Activated T-cell treated with anti-CD3 and anti-CD28 coated beads, Interleukin-2, amount 50 U/mL, for 1 hour (primary cell): Measurements from ENCODE around the gene CREG2.

Experiments used
- DNase-seq: peaks from one replicate; pipeline ENCODE4 v3.0.0-alpha.2; 2020

The CREG2 gene

DNA sequence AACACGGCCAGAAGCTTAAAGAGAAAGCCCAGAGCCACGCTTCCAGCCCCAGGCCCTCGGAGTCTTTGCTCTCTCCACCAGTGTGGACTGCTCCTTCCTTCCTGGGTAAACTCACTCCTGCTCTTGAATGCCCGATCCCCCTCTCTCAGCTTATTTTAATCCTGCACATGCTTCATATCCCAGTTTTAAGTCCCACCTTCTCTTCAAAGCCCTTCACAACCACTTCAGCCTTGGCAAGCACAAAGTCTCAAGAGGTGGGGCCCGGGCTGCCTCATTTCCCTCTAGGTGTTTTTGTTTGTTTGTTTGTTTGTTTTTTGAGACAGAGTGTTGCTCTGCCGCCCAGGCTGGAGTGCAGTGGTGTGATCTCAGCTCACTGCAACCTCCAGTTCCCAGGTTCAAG, 21.6 kb upstream of the CREG2 start:
- DNase-seq: no peak

DNA sequence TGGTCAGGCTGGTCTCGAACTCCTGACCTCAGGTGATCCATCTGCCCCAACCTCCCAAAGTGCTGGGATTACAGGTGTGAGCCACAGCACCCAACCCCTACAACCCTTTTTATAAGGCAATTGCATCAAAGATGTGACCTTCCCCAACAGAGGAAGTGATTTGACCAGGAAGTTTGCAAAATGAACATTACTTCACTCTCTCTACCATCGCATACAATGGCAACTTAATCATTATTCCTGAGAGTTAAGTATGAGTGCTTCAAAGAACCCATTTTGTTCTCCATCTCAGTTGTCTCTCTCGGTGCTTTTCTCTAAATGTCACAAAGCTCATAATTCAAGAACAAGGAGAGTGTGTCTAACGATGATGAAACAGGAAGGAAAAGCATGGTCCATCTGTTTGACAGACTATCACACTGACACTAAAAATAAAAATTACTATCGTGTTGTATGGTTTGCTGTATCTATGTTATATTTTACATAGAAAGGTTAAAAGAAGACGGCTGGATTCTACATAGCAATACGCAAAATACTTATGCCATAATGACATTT, 18.1 kb upstream of the CREG2 start:
- DNase-seq: no peak

DNA sequence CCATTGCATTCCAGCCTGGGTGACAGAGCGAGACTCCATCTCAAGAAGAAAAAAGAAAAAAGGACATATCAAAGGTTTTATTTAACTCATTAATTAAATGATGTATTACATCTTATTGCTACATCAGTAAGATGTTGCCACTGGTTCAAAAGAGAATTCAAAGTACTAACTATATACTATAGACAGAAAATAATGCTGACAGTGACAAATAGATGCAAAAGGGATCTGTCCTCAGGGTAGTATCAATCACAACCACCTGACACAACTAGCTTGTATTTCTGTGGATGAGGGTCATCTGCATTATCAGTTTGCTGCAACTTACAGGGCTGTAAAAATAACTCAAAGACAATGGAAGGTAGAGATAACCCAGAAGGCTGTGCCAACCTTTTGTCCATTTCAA, 16.4 kb upstream of the CREG2 start:
- DNase-seq: no peak

DNA sequence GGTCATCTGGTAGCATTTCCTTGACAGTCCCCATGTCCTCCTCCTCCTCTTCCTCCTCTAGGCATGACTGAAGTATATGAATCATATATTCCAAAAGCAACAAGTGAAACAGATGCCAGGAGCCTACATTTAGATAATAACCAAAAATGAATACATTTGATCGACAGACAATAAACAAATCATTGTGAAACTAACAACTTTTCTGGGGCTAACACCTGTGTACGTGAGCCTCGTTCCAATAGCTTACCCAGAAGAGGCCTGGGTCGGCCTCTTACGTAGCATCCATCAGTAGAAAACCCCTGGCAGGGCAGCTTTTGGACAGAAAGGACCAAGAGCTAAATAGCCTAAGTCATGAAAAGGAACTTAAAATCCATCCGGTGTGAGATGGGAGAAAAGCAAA, 15.3 kb upstream of the CREG2 start:
- DNase-seq: no peak

DNA sequence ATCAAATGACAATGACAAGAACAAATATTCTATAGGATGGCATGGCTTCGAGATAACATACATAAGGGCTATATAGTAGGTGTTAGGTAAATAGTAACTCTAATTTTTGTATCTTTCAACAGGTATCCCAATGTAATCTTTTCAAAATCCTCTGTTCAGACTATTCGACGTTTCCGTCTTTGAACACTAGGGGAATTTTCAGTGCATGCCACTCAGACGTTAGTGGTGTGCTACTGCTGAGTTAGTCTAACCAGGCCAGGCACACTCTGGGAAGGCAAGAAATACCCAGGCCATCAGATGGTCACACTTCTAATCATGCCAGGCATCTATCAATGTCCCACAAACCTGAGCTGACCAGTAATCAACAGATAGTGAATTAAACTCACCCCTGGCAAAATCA, 14.6 kb upstream of the CREG2 start:
- no peak for DNase-seq

DNA sequence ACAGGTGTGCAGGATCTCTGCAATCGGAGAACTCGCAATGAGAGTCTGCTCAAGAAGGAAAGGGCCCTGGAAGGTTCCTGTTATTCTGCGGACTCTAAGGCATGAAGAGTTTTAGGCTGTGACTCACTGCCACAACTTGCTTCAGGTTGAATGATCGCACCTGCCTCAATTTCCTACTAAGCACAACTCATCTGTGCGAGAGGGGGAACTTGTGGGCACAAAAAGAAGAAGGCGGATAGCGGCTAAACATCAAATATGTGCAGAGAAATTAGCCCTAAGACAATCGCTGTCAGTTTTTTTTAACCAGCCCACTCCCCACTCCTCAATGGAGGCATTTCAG, 14.0 kb upstream of the CREG2 start:
- no peak for DNase-seq

DNA sequence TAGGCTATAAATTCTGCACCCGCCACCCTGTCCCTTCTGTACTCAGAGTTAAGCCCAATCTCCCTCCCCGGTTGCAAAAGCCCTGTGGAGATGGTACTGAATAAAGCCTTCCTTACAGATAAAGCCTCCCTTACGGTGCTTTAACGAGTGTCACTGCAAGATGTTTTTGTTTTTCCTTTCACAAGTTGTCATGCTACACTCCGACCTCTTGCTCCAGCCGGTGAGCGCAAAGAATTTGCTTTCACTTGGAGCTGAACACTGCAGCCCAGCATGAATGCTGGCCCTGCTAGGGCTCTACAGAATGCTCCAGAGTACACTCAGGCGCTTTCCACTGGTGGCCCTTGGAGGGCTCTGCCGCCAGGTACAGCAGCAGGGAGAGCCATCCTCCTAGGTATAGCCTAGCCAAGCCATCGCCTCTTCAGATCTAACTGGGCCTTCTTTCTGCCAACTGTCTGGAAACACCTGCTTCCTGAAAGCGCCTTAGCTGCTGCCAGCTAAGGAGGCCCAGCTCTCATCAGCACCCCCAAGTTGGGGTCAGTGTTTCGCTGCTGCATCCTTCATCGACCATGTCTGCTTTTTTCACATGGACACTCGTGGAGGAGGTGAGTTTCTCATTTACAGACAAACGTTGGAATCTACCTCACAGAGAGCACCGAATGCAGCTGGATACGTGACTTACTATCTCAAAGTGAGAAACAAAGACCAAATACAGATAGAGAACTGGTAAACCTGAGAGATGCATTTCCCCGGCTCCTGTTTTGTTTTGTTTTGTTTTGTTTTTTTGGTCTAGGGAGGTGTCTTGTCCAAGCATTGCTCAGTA, 13.4 kb upstream of the CREG2 start:
- DNase-seq: no peak

DNA sequence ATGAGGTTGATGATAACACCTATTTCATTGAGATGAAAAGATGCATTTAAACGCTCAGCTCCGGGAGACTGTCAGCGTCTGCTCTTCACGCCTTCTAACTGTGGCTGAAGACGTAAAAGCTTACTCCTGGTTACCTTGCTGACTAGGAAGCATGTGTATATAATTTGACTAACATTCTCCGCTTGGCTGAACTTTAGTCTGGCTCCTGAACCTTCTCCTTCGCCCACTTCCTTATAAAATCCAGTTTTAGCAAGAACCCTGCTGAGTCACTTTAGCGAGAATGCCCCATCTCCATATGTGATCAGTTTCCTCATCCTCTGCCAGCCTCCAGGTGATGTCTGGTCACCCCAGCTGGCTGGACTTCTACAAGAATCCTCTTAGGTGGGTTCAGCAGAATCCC, 12.7 kb upstream of the CREG2 start:
- DNase-seq: no peak

DNA sequence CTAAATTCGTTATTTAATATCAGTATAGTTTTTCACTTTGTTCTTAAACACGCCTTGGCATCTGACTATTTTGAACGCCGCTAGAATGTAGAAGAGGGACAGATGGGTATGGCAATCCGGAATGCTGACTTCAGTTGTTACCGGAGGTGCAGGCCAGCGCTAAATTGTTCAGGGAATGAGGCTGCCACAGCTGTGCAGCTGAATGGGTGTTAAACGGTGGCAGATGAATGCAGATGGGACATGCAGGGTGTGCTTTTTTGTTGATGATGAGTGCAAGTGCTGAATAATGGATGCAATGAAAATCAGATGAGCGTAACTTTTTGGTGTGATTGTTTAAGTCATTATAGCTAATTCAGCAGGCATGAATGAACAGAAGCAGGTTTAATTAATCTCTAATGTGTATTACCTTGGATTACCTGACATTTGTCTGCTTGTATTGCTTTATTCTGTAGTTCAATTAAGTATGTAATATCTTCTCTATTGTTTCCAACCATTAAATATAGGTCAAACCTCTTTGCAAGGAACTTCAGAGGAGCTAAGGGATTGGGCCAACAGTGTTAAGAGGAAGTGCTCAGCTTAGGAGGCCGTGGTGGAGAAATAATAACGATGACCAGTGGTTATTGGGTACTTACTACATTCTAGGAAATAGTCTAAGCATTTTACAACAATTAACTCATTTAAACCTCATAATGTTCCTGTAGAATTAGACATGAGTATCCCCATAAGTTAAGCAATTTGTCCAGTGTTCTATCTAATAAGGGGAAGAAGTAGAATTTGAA, 11.9 kb upstream of the CREG2 start:
- DNase-seq: no peak

DNA sequence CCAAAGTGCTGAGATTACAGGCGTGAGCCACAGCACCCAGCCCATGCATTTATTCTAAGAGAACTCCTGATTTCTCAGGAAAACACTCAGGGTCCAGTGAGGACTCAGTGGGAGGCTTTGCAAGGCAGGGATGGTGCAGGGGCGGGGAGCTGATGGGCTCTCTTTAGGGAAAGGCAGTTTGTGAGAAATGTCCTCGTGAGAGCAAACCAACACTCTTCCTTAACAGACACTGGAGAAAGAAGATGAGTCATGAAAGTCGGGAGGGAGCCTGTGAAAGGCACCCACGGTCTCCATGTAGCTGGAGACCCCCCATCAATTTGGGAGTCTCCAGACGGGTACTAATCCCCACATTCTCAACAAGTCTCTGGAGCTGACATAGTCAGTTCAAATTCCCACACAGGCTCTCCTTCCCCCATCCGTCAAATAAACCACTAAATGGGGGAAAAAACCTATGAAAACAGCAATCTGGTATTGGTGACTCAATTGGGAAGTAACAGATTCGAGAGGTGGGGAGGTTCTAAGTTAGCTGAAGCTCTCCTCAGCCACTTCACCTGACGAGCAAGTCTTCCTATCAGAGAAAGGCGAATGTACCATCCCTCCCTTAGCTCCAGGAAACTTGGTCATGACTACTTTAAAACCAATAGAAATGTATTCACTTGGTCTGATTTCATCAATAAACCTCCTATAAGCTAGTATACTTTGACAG, 11.0 kb upstream of the CREG2 start:
- no peak for DNase-seq

DNA sequence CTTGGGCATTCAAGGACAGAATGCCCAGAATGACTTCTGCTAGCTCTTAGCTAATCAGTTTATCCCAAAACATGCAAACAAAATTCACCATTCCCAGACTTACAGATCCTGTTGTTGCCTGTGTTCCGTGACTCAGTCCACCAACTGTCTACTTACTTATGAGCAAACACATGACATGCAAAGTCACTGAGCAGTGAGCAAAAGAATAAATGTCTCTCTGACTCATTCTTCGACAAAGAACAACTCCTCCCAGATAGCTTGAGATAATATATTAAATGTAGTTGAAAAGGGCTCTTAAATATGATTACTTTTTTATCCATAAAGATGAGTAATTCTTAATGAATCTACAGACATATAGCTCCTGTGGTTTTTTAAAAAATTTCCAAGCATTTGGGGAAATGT, 9.0 kb upstream of the CREG2 start:
- DNase-seq: no peak

DNA sequence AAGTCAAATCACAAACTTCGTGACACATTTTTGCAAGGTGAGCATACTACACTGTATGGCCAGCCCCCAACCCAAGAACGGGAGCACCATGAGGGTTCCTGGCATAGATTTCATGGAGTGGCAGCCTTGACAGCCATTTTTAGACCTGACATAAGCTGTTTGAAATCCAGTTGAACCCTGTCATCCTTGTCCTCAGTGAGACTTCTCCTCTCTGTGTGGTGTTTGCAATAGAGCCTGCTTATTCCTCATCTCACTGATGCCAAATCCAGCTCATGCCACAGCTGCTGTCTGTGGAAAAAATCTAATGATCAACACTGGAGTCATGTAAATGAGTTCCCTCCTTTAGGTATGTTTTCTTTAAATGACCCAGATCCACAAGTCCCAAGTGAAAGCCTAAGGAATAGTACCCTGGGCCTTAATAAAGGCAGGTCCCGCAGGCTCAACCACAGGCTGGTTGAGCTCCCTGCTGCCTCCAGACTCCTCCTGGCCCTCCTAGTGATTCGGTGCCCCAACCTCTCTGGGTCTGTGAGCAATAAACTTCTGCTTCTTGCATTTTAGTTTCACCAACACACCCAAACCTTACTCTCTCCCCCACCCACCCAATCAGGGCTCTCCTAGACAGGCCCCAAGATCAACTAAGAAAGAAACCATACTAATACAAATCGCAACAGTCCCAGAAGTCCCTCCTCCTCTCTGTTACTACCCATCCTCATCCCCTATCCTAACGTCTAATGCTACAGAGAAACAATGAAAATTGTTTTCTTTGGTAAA, 8.4 kb upstream of the CREG2 start:
- DNase-seq: no peak

DNA sequence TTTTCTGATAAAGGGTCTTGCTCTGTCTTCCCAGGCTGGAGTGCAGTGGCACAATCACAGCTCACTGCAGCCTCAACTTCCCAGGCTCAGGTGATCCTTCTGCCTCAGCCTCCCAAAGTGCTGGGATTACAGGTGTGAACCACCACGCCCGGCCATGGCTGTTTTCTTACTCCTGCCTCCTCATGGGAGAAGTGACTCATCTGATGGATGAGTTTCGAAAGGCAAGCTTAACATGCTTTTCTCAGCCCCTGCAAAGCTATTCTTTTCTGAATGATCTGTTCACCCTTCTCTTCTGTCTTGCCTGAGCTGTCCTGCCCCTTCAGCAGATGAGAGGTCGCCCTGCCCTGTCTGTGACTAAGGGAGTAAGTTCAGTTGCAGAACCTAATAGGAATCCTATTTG, 929 bp upstream of the CREG2 start:
- DNase-seq: no peak

DNA sequence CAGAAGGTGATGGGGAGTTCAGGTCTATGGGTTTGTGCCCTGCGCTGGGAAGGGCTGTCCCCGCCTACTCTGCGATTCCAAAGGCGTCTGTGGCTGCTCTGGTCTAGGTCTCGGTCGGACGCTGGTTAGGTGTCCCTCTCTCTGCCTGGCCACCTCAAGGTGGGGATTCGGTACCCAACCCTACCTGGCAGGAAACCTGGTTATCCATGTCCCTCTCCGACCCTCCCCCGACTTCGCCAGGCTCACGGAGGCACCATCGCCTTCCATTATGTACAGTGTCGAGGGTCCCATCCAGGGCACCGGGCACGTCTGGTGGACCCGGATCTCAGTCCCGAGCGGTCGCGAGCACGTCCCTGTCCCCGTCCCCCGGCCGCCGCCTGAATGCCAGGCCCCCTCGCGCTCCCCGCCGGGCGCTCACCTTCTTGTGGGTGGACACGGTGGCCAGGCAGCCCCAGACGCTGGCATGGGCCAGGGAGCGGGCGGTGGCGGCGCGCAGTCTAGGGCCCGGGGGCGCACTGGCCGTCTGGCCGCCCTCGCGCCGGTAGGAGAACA, 628 bp downstream of the CREG2 start:
- no peak for DNase-seq

DNA sequence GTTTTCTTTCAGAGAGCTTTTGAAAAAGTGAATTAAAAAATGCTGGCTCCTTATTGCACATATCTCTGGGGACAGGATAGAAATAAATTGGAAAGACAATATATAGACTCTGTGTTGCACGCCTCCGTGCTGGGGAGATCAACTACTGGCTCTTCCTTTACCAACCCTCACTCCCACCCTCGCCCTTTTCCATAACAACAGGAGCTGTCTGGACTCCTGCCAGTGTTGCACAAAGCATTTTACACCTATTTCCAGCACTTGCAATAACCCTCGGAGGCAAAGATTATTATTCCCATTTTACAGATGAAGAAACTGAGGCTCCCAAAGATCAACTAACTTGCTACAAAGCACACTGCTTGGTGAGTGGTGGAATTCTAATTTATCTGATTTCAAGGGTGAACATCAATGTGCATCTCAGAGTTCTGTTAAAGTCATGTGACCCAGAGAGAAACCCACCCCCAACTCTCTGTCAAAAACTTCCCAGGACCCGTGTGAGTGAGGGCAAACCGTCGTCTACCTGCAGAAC, 4.2 kb downstream of the CREG2 start:
- no peak for DNase-seq

DNA sequence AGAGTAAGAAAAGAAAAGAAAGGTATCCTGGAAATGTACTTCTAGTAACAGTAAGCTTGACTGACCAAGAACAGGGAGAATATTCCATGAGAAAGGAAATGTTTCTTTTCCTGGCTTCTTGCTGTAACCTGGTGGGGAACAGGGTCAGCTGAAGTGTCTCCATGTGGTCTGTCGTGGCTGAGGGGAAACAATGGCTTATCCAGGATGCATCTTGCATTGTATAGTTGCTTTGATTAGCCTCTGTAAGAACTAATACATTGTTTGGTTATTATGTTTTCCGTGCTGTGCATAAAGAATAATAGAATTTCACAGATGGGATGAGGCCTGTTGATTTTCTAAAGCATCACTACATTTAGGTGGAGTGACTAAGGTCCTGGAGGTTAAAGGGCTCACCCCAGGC, 4.9 kb downstream of the CREG2 start:
- no peak for DNase-seq

DNA sequence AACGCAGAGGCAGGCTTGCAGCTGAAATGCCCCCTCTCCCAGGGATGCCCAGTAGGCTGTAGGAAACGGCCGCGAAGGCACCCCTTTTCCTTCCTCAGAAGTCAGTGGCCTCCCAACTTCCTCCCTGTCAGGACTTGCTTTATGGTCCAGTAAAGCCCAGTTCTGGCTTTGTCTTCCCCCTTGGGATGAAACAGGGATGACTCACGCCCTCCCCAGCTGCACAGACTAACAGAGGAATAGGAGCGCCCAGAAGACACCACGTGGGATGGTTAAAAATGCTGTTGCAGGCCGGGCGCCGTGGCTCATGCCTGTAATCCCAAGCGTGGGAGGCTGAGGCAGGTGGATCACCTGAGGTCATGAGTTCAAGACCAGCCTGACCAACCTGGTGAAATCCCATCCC, 6.9 kb downstream of the CREG2 start:
- DNase-seq: no peak

DNA sequence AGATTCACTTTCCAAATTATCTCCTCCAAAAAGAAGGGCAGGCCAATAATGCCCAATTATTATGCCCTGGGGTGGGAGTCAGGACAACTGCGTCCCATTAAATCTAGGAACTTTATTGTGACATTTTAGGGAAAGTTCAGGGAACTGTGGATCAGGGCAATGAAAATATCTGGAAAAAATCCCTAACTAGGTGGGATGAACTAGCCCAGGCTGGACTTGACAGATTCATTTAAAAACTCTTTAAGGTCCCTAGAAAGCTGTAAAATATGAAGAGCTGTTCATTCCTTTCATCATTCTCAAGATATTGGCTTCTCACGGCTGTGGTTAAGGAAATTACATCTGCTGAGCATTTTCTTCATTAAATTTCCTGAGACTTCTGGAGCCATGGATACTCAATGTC, 8.2 kb downstream of the CREG2 start:
- DNase-seq: no peak

DNA sequence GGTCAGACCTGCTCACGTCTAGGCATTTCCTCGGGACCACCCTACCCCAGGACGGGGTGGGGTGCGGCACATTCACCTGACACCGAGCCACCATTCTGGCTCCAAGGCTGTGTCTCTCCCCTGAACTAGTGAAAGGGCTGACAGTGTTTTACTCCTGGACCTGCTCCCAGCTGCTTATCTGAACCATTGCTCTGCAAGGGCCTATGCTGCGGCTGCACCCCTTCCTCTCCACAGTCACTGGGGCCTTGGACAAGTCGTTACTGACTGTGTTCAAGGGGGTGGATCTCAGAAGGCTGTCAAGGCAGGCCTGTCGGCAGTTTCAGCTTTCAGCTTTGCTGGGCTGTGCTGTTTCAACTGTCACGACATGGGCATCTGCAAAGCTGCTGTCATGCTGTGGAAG, 11.7 kb downstream of the CREG2 start:
- DNase-seq: no peak

DNA sequence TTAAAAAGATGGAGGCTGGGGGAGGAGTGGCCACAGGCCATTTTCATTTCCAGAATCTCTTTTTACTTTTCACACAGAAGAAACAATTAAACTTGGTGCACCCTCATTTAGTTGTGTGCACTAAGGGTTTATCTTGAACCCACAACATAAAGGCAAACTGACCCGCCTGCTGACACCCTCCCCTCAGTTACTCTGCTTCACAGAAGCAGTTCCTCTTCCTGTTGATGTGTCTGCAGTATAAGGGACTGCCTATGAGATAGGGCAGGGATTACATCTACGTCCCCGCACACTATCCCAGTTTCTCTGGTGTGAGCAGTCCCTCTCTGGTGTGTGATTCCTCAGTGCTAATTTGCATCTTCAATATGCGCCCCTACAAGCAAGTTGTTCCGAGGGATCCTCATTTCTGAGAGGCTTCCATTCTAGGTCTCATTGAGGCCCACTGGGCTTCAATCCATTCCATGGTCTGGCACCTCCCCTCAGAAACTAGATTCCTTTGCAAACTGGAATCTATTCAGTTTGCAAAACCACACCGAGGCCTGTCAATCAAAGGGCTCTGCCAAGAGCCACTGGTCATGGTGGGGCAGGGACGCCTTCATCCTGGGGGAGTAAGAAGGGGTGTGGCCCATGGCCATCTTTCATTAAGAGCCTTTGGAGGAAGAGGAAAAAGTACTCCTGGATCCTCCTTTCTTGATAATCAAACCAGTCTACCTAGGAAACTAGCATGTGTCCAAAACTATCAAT, 12.3 kb downstream of the CREG2 start:
- DNase-seq: no peak

DNA sequence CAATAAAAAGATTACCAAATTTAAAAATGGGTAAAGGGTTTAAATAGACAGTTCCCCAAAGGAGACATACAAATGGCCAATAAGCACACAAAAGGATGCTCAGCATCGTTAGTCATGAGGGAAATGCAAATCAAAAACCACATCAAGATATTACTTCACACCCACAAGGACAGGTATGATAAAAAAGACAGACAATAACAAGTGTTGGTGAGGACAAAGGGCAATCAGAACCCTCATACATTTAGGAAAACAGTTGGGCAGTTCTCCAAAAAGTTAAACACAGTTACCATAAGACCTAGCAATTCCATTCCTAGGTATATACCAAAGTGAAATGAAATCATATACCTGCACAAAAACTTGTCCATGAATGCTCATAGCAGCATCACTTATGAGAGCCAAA, 14.5 kb downstream of the CREG2 start:
- no peak for DNase-seq

DNA sequence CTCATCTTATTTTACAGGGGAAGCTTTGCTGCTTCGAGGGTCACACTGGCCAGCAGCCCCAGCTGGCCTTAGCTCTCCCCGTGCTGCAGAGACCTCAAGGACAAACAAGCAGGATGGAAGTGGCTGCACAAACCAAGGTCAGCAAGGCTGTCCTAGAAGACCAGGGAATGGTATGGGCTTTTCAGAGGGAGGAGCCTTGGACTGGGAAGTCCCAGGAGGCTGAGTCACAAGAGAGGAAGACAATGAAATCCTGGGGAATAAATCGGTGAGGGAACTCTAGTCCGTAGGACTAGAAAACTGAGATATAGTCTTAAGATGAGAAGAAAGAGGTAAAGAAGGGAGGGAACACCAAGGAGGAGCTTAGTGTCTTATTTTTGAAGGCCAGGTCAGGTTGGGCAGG, 15.7 kb downstream of the CREG2 start:
- DNase-seq: no peak
